HG02938 (cell line): ENCODE measurements around the gene DCDC2.
"Not testable (repeated sequence)": the region's sequence is repeated elsewhere in the genome, so short reads cannot be mapped to it uniquely, and the experiment has no call there.

Experiments
- ATAC-seq: cut with Tn5 transposase; IDR thresholded peaks from one replicate; pipeline ENCODE4 v1.9.1; 2021; ENCODE audit warnings: mild to moderate bottlenecking, moderate library complexity; ENCODE audit not compliant: unreplicated experiment

Gene DCDC2

DNA sequence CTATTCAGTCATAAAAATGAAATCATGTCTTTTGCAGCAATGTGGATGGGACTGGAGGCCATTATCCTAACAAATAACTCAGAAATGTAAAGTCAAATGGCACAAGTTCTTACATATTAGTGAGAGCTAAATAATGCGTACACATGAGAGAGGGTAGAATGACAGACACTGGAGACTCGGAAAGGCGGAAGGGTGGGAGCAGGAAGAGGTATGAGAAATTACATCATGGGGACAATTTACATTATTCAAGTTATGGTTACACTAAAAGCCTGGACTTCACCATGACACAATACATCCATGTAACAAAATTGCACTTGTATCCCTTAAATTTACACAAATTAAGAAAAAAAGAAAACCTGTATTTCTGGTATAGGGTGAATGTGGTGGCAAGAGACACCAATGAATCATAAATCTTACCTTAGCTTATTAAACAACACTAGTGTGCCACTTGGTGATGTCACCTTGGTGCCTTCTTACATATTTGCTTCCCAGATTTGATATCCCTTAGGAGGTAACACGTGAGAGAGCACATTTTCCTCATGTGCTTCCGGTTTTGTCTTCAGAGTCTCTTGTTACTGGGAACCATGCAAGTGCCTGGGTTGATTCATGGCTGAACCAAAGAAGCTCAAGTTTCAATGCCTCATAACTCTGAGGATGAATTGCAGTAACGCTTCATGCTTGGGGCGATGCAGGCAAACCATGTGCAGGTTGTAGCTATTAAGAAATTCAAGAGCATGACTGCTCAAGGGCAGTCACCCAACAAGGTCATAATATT, 84.6 kb downstream of the DCDC2 start:
- ATAC-seq: no peak

DNA sequence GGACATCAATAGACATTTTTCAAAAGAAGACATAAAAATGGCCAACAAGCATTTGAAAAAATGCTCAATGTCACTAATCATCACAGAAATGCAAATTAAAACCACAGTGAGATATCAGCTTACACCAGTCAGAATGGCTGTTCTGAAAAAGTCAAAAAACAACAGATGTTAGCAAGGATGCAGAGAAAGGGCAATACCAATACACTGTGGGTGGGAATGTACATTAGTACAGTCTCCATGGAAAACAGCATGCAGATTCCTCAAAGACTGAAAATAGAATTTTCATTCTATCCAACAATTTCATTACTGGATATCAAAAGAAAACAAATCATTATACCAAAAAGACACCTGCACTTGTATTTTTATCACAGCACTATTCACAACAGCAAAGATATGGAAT, 85.3 kb downstream of the DCDC2 start:
- no peak for ATAC-seq

DNA sequence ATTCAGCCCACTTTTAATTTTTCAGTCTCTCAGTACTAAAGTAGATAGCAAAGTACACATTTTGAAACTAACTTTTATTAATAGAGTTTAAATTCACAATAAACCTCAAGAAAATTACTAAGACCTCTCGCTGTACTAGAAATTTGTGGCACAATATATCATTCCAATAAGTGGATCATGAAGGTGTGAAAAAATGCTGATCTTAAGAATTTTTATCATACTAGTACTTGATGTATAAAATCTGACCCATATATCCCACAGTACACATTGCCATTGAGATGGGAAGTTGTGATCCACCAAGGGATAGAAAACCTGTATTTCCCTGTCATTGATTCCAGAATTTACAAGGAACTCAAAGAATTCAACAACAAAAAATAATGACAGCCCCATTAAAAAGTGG, 85.7 kb downstream of the DCDC2 start:
- ATAC-seq: no peak

DNA sequence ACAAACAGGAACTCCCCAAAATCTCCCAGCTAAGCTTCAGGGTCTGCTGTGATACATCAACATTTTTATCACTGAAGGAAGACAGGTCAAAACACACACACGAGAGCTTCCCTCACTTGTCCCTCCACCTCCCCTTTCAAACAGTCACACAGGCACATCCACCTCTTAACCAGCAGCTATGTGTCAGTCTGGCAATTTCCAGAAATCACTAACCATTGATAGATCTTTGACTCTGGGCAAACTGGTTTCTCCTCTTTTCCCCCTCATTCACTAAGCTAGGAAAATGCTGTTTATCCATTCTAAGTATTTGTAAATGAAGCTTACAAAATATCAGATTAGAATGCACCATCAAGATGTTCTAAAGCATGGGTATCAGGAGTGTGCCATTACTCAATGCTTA, 87.8 kb downstream of the DCDC2 start:
- ATAC-seq: no peak

DNA sequence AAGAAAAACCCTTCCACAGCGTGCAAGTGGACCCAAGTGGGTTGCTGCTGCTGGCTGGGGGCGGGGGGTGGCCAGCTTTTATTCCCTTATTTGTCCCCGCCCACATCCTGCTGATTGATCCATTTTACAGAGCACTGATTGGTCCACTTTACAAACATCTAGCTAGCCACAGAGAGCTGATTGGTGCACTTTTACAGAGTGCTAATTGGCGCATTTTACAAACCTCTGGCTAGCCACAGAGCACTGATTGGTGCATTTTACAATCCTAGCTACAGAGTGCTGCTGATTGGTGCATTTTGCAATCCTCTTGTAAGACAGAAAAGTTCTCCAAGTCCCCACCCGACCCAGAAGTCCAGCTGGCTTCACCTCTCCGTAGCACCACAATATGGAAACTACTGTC, 99.6 kb downstream of the DCDC2 start:
- ATAC-seq: not testable (repeated sequence)

DNA sequence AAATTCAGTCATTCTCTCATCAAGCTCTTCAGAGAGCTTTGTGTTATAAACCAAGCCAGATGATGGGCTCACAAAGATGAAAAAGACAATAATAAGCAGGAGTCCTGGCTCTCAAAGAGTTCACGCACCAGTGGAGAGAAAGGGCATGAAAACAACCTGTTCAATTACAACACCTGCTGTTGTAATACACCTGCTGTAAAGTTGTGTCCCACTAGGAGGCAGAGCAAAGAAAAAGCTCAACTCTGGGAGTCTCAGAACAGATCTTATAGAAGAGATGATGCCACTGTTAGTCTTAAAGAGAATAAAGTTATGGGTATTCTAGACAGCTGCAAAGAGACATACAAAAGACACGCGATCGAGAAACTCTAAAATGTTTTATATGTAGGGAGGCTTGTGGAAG, 100.6 kb downstream of the DCDC2 start:
- ATAC-seq: no peak

DNA sequence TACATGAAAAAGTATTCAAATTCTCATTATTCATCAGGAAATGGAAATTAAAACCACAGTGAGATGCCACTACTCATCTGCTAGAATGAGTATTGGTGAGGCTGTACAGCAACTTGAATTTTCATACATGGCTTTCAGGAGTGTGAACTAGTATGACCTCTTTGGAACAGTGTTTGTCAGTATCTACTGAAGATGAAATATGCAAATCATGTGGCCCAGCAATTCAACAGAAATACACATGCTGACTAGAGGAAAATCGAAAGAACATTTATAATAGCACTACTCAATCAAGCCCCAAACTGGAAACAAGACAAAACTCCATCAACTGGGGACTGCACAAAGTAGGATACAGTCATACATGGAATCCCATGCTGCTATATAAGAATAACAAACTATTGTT, 102.2 kb downstream of the DCDC2 start:
- ATAC-seq: peak; percentile 98

DNA sequence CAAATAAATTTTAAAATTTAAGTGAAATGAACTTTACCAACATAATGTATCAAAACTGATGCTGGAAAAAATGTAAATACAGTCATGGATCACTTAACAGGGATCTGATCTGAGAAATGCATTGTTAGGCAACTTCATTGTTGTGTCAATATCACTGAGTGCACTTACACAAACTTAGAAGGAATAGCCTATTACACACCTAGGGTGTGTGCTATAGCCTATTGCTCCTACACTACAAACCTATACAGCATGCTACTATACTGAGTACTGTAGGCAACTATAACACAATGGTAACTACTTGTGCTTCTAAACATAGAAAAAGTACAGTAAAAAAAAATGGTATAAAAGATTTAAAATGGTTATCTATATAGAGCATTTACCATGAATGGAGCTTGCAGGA, 104.5 kb downstream of the DCDC2 start:
- ATAC-seq: no peak

DNA sequence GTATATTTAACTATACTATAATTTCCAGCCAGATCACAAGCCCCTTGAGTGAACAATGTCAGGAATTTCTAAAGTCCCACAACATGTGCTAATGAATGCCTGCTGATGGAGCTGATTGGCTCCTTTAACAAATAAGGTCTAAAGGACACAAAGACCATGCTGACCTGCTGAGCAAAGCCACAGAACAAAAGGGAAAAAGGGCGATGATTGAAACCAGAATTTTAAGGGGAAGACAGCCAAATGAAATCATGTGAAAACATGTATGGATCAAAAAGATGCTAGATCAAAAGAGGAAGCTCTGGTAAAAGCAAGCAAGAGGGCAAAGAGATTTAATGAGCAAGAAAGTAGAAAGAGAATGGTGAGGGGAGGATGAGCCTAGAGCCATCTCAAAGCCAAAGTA, 105.6 kb downstream of the DCDC2 start:
- no peak for ATAC-seq

DNA sequence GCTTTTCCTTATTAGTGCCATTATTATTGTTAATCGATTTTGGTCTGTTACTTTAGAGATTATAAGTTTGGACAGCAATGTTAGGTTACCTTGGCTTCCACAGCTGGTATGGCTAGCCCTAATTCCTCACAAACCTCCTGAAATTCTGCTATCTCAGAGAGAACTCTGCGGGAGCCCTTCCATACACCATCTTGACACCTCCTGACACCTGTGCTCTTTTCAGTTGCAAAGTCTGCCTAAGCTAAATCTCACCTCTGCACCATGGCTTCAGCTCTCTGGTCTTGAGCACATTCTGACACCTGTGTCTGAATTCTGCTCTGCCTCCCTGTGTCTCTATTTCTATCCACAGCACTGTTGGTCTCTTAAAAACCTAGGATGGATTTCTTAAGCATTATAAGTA, 106.5 kb downstream of the DCDC2 start:
- no peak for ATAC-seq

DNA sequence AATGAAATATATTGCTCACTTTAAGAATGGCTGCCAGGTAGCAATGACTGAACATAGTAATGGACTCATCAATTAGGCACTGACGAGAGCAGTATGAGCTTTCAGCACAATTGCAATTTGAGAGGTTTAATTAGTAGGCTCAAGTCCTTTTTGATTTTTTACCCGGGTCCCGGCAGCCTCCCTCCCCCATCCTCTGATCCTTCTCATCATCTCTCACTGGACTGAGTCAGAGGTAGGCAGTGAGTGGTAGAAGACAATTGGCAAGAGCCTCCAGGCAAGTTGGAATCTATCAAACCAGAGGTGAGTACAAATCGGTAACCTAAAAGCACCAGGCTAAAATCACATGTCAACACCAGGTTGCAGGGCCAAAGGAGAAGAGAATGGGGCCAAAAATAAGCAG, 107.9 kb downstream of the DCDC2 start:
- ATAC-seq: no peak

DNA sequence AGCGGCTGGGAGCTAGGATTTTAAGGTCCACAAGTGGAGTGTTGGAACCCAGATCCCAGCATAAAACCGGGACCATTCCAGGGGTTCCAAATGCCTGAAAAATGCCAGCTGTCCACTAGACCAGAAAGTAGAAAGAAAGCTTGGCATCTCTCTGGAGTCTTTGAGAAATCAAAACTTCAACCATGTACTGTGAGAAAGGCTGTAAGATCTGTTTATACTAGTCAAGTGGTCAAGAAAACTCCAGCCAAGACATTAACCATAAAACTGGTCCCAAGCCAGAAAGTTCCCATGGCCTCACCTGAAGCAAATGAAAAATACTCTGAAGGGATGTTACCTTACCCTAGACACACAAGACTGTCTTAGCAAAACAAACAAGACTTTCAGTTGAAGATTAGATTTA, 112.6 kb downstream of the DCDC2 start:
- ATAC-seq: no peak

DNA sequence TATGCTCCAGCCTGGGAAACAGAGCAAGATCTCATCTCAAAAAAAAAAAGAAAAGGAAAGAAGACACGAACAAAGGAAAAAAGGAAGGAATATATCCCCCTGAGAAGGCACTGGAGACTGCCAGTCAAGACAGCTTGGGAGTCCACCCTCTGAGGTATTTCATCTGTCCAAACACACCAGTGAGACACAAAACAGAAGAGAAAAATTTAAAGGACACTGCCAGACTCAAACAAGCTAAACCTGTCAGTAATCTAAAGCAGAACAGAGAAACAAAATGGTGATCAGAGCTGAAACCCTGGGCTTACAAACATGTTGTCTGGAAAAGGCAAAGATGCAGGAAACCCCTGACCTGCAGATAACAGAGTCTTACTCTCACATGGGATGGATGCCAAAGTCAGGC, 114.9 kb downstream of the DCDC2 start:
- ATAC-seq: no peak

DNA sequence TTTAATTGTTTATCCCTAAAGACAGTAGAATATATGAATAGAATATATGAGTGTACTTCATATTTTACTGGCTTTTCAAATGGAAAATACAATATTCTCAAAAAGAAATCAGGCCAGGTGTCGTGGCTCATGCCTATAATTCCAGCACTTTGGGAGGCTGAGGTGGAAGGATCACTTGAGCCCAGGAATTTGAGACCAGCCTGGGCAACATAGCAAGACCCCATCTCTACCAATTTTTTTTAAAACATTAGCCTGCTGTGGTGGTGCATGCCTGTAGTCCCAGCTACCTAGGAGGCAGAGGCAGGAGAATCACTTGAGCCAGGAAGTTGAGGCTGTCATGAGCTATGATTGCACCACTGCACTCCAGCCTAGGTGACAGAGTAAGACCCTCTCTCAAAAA, 116.1 kb downstream of the DCDC2 start:
- ATAC-seq: not testable (repeated sequence)

DNA sequence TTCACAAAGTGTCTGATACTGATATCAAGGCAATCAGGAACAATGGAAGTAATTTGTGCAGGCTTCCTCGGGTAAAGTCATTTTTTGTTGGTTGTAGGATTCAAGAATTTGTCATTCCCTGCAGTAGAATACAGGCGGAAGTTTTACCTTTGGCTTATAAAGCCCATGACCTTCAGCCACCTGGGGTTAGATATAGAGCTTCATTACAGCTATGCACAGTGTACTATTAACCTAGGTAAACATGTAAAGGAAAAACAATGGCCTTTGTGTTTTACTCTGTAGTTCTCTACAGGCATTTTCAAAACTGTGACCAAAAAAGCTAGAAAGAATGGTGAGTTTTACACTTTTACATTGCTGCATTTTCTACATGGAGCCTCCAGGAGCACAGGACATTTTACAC, 116.9 kb downstream of the DCDC2 start:
- ATAC-seq: no peak

DNA sequence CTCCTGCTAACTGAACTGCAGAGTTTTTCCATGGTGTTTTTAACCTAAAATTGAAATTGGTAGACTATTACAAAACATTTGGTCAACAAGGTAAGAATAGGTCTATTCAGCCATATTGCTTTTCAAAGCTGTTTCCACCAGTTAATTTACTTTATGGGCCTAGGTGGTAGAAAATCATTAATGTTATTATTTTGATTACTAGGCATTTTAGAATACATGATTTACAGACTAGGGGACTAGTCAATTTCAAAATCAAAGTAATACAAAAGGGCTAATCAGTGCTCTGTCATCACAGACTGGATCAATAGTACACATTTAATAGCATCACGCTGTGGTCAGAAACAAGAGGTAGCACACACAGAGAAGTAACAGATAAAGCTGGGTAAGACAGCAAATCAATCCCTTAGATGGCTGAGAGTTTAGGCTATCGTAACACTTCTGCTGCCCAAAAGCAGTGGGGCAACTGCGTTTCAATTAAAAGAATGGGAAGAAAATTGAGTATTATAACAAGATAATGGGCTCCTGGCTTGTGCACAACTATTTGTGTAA, 117.4 kb downstream of the DCDC2 start:
- ATAC-seq: no peak

DNA sequence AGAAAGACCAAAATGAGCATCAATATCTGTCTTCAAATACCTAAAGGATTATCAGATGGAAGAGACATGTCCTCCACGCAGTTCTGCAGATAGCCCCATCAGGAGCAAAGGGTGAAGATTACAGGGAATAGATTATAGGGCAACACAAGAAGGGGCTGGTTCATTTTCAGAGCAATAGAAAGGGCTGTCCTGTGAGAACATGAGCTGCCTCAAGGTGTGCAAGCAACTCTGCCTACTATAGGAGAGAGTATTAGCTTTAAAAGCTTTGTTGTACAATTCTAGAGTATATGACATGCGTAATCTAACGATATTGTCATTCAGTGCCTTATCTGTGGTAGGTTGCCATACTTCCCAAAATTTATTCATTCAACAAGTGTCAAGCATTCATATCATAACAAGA, 119.2 kb downstream of the DCDC2 start:
- no peak for ATAC-seq

DNA sequence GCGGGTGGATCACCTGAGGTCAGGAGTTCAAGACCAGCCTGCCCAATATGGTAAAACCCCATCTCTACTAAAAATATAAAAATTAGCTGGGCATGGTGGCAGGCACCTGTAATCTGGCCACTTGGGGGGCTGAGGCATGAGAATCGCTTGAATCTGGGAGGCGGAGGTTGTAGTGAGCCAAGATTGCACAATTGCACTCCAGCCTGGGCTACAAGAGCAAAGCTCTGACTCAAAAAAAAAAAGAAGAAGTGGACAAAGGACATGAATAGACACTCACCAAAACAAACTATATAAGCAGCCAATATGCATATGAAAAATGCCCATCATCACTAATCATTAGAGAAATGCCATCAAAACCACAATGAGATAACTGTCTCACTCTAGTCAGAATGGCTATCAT, 121.1 kb downstream of the DCDC2 start:
- not testable (repeated sequence) for ATAC-seq

DNA sequence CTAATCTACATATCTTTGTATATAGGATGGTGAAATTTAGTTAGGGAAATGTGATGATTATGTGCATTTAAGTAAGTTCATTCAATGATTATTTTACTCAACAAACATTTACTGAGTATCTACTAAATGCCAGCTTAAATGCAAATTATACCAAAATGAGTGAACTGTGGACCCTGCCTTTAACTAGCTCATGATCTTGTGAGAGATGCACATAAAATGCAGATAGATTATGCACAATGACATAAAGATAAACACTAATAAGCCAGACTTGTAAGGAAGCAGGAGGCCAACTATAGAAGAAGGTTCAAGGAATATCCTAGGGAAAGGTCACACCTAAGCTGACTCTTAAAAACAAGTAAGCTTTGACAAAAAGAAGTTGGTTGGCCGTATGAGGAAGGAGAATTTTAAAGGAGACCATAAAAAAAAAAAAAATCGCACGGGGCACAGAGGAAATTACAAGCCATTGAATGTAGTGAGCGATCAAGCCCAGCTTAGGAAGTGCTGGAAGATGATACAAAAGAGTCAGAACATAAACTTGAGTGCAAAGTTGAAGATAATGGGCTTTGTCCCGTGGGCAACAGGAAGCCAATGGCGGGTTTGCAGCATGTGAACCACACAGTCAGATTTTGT, 123.9 kb downstream of the DCDC2 start:
- ATAC-seq: no peak

DNA sequence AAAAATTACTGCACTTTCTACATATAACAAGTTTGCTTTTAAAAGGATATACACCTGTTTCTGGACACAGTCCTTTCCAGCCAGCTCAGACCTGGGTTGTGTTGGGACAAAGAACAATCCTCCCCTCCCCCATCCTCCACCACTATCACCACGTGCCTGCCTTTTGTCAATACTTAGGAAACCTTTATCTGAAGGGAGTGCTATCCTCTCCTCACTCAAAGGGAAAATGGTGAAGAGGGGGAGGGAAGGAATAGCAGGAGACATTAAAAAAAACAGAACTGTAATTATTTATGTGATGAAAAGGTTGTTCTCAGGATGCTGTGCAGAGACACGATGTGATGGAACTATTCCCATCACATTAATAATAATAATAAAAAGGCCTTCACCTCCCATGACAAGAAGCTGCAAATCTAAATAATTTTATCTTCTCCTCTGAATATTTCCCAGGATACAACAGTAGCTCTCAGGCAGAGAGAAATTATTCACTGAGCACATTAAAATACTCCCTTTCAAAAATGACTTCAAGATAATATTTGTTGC, 126.4 kb downstream of the DCDC2 start:
- no peak for ATAC-seq

DNA sequence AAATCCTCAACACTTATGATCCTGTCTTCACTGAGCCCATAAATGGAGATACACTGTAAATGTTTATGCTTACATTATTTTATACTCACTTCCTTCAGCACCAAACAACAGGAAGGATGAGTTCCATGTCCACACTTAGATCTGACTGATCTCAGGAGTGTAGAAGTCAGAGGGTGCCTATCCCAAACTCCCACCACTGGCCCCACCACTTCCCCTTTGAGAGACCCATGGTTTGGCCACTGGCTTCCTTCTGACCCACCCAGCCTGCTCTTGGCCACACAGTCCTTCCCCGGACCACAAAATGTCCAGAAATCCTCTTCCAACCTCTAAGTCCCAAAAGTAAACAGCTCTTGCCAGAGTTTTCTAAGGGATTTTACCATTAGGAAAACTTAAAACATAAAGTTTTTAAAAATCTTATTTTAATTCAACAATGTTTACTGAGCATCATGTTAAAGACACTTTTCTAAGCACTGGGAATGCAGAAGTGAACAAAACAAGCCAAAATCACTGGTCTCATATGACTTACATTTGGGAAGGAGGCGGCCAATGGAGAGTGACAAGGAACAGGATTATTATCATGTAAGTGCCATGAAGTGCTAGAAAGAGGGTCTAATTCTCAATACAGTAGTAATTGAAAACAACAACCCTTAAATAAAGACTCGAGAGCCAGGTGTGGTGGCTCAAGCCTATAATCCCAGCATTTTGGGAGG, 128.0 kb downstream of the DCDC2 start:
- no peak for ATAC-seq
